GM21447 (cell line): ENCODE results near the gene FHL2.

Source experiments
- ATAC-seq: cut with Tn5 transposase; IDR thresholded peaks from one replicate; pipeline ENCODE4 v1.9.1; 2021; ENCODE audit not compliant: unreplicated experiment

The FHL2 gene

DNA sequence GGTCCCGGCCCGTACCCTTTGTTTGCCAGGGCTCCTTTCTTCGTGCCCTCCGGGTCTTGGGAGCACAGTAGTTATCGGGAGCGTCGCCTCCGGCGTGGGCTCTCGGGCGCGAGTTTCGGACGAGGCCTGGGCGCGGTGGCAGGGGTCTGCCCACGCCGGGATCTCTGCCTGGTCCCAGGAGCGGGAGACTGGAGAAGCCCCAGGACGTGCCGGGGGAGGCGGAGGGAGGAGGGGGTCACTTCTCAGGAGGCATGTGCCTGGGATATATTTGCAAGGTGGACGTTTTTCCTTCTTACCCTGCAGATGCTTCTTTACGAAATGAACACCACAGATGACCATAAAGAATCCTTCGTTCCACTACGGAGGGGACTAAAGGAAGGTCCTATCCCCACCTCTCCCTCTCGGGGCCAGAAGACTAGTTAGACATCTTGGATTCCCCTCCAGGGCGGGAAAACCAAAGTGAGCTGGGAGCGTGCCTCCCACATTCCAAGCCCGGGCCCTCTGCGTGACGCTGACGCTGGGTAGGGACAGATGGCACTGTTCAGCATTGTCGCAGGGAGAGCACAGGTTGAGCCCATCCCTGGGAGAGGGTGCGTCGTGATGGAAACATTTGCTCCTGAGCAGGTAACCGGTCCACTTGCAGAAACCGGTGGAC, 483 bp upstream of the FHL2 start:
- ATAC-seq = no peak

DNA sequence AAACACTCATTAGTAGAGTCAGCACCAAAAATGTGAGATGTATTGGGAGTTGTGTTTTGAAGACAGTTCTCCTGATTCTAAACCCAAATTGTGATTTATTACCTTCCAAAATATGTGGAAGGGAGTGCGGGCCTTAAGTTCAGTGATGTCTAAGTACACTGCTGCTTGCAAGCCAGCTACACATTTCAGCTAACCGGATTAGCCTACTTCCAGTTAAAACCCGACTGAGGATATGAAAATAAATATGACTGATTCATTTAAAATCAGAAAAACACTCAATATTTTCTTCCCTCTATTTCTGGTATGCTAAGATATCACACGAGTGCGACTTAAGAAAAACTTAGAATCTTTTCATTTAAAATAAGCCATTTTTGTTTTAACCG, 907 bp downstream of the FHL2 start:
- ATAC-seq = no peak

DNA sequence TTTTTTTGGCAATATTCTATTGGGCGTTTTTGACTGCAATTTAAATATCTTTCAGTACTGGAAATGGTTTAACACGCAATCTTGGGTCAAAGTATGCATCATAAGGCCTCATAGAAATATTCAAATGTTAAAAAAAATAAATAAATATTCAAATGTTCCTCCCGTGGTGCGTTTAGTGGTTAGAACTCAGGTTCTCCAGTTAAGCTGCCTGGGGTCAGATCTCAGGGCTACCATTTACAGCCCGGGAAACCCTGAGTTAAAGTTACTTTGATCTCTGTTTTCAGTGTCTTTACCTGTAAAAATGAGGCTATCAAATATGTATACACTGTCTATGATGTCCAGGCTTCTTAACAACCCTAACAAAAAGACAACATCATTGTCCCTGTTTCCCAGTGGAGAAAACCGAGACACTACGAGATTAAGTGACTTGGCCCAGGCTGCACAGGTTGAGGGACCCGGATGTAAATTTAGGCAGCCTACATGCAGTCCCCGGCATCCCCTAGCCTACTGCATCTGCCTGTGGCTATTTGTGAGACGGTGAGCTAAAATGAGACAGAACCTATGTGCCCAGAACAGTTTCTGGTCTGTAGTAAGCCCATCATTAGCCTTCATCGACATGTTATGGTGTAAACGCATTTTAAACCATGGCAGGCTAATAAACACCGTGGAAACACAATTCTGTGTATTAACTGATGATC, 1.7 kb downstream of the FHL2 start:
- ATAC-seq = no peak

DNA sequence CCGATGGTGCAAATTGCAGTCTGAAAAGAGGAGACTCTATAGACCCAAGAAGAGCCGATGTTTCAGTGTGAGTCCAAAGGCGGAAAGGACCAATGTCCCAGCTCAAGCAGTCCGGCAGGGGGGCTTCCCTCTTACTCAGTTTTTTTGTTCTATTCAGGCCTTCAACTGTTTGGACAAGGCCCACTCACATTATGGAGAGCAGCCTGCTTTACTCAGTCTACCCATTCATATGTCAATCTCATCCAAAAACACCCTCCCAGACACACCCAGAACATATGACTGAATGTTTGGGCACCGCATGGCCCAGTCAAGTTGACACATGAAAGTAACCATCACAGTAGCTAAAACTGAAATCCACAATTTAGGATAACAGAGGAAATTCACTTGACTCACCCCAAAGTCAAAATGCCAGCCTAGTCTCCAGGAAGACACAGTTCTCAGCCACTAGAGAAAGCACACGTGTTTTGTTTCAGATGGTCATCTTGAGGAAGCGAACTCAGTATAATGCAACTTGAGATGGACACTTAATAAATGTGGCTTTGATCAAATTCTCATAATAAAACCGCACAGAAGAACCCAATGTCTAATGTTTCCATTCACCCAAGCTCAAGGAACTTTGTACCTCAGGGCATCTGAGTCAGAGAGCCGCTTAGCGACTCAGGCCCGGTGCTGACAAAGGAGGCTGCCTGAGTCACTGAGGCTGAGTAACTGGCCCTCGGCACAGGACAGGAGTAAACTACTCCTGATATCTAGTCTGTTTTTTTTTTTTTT, 2.4 kb downstream of the FHL2 start:
- no peak for ATAC-seq

DNA sequence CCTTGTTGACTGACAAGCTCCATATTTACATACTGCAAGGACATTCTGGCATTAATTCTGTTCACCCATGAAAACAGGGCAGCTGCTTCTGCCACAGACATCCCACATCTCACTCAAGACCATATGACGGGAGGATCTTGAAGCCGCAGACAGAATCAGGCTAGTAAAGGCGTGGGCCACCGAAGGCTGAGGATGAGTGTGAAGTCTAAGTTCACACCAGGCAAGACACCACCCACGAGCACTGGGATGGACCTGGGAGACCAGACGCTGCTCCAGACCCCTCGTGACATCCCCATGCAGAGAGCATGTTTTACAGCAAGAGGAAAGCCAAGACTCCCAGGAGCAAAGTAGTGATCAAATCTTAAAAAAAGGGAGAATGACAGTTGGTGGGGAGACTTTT, 3.2 kb downstream of the FHL2 start:
- ATAC-seq = no peak

DNA sequence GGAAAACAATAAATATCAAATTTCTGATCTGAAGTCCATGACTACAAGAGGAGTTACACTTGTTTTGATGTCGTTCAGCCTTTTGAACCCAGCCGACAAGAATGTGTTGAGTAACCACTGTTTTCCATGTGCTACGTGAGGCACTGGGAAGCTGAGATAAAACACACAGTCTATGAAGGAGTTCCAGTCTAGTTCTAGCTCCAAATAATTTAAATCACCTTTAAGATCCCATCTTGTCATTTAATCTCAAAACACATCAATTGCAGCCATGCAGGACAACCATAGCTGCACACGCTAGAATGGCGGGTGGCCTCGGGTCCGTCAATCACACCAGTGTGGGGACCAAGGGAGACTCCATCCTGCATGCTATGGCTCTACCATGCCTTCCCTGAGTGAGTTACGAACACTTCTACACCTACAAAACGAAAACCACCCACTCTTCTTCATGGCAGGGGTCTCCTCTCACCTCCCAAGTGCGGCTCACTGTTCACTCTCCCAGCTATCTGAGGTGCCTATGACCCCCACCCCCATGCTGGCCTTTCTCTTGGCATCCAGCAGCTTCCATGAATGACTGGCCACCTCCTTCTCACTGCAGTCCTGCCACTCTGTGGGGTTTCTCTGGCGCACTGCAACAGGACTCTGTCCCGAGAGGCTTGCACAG, 3.8 kb downstream of the FHL2 start:
- ATAC-seq = no peak

DNA sequence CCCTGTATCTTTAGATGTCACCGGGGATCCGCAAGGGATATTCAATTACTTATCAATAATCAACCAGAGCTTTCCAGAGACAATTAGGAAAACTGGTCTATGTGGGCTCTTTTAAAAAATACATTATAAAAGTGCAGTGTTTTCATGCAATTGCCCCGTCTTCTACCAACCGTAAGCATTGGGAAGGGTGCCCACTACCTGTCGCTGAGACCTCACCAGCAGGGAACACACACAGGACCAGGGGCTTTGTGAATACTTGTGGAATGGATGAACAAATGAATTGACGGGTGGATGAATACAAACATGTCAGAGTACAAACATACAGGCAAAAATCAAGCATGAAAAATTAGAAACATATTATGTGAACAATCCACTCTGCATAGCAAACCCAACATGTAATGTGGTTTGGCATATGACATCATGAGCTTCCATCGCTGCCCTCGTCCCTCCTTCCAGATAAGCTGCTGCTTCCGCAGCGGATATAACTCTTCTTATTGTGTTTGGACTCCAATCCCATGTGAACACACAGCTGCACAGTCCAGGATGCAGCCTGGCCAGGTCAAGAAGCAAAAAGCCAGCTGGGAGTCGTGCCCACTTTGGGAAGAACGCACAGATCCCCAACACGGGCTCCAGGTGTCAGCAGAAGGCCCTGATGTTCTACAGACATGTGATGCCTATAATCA, 5.3 kb downstream of the FHL2 start:
- ATAC-seq = no peak

DNA sequence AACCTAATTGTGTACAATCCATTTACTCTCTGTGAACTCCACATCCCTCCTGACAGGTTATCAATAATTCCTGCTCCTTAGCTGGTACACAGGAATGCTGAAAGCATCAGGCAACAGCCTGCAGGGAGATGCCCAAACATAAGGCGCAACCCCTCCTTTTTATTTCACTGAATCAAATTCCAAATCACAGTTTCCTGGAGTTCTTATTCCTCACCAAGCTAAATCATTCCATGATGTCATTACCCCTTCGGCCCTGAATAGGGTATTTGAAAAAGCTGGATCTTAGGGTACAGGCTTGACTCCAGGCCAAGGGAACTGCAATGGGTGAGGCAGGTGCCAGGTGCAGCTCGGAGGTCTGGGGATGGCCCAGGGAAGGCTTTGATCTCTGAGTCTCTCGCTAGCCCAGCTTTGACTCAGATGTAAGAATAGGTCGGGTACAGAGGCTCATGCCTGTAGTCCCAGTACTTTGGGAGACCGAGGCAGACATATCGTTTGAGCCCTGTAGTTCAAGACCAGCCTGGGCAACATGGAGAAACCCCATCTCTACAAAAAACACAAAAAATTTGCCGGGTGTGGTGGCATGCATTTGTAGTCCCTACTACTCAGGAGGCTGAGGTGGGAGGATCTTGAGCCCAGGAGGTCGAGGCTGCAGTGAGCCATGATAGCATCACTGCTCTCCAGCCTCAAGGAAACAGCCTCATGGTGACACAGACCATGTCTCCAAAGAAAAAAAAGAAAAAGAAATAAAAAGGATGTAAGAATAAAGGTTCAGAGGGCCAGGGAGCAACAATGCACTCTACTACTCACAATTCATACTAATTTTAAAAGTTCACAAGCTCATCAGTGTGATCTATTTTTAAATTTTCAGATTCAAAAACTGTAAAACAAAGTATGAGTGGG, 6.8 kb downstream of the FHL2 start:
- ATAC-seq = no peak

DNA sequence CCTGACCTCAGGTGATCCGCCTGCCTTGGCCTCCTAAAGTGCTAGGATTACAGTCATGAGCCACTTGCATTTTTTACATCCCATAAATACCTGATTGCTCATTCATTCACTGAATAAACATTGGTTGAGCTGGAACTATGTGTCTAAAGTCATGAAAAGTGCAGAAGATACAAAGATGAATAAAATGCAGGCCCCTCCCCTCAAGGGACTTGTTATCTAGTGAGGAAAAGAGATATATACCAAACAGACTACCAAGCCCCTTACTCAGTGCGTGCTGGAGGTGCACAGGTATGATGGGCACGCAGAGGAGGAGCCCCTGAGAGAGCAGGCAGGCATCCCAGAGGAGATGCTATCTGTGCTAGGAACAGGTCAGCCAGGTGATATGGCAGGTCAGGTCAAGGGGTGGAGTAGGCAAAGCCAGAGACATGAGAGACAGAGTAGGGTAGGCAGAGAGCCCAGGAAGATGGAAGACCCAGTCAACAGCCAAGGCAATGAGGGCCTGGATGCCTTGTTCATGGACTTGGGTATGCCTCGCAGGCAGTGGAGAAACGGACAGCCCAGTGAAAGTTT, 7.7 kb downstream of the FHL2 start:
- no peak for ATAC-seq

DNA sequence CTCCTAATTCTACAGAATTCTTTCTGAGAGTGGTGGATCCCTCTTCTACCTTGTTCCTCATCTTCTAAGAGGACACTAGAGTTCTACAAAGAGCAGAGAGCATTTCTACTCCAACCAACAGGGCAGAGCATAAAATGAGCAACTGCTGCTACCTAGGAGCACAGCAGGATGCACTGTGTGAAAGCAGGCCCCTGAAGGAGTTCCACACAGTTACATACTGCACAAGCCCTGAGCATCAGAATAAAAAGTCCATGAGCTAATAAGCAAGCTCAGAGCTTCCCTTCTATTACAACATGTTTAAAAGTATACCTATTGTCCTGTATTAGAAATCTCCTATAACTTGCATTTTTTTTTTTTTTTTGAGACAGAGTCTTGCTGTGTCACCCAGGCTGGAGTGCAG, 8.4 kb downstream of the FHL2 start:
- no peak for ATAC-seq

DNA sequence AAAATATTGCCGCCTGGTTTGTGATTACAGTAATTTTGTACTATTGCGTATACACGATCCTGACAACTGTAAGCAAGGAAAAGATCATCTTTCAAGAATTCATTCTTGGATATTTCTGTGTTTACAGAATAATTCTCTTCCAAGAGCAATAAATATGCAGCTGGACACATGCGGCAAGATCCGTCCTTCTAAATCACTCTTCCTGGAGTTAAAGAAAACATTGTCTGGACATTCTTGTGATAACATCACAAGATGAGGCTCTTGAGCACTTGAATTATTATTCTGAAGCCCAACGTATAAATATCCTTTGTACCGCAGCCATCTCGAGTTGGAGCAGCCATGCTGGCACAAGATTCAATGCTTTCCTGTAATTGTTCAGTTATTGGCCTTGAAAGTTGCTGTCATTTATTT, 9.9 kb downstream of the FHL2 start:
- no peak for ATAC-seq

DNA sequence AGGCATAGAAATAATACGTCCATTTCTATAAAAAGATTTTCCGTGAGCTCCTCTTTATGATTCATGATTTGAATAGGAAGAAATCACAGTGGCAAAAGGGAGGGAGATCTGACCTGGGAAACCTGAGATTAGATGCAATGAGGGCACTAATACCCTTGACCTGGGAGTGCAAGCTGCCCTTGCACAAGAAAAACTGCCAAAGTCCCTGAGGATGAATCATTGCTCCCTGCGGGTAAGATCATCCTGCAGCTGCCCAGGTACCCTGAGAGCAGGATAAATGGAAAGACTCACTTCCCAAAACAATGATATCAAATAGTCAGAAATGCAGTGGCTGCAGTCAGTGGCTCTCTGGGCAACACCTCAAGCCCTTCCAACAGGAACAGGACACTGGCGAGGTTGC, 11.6 kb downstream of the FHL2 start:
- ATAC-seq = no peak

DNA sequence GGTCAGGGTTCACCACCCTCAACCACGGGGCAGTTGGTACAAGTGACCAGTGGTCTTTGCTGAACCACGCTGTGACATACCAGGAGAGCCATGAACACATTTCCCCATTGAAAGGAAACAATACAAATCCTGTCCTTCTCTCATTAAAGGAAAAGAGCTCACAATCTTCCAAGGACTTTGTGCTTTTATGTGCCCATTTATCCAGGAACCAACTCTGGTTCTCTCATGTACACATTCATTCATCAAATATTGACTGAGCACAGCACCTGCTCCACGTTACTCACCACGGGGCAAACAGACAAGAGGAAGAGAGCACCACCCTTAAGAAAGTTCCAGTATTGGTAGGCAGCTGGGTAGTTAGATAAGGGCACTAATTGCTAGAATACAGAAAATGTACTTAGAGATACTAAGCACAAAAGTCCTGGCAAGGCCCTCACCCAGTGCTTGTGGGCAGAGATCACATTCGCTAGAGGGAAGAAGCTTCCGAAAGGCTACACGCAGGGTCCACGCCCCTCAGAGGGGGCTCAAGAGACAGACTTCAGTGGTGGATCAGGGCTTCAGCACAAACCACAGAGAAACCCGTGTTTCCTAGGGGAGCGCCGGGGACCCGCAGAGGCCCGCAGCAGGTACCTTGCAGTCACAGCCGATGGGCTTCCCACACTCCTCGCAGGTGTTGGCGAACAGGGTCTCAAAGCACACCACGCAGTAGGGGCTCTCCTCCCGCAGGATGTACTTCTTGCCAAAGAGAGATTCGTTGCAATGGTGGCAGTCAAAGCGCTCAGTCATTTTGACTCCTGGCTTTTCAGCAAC, 12.9 kb downstream of the FHL2 start:
- no peak for ATAC-seq

DNA sequence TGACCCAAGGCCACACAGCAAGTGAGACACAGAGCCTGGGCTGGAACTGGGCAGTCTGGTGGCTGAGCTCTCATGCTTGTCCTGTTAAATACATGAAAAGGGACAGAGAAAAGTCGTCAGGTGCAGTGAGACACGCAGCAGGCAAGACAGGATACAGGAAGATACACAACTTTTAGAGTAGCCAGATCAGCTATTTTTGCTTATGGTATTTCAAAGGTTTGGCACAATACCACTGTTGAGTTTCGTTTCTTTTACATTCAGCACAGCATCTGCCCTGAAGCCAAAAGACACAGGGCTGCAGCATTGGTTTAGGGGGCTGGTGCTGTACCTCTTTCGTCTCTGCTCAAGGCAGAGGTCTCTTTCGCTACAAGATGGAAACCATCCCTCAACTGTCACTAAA, 14.0 kb downstream of the FHL2 start:
- ATAC-seq = no peak

DNA sequence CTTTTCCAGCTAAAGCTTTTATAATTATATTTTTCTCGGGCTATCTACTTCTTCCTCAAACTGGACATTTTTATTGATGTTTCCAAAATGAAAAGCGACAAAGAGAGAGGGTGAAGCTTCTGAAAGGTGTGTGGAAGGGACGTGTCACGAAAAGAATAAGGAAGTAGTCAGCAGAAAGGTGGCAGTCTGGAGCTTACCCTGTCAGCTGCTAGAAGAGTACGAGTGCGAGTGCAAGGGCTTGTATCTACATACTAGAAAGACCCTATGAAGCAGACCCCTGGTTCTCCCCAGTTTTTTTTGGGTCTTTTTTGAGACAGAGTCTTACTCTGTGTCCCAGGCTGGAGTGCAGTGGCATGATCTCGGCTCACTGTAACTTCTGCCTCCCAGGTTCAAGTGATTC, 14.6 kb downstream of the FHL2 start:
- no peak for ATAC-seq

DNA sequence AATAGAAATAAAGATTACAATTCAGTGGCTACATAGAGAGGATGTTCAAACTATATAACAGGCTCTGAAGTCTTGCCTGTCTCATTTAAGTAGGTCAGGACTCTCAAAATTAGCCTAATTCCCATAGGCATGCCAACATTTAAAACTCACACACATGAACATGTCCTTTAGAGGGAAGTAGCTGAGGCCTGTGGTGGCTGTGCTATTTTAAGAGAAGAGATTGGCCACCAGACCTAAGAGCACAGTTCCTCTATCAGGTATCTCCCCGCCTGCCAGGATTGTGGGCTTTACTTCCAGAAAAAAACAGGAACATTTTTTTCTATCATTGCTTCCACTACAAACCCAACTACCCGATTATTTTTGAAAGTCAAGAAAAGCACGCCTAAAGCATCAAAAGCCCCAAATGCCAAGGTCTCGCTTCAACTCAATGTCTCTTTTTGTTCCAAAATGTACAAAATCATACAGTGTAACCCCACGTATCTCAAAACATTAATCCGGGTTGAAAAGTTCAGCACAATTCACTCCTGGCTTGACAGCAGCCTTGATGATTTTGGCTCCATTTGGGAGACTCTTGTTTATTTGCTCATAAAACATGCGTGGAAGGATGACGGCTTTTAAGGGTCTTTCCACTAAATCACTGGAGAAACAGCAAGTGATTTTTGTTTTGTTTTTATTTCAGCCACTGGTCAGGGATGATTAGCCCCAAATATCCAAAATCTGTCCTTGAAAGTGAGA, 15.3 kb downstream of the FHL2 start:
- ATAC-seq = no peak

DNA sequence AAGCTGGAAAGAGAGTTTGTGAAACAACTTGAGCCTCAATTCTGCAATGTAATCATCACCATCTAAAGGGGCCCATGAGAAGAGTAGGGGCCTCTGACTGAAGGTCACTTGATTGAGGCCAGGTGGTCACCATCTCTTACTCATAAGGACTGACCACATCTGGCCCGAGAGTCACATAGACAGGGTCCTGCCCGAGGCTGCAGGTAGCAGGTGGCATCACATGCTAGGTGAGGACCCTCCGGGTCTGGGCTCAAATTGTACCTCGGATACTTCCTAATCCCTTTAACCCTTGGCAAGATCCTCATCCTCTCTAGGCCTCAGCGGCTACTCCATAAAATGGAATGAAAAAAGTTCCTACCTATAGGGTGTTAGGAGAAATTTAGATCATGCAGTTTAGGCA, 16.7 kb downstream of the FHL2 start:
- no peak for ATAC-seq

DNA sequence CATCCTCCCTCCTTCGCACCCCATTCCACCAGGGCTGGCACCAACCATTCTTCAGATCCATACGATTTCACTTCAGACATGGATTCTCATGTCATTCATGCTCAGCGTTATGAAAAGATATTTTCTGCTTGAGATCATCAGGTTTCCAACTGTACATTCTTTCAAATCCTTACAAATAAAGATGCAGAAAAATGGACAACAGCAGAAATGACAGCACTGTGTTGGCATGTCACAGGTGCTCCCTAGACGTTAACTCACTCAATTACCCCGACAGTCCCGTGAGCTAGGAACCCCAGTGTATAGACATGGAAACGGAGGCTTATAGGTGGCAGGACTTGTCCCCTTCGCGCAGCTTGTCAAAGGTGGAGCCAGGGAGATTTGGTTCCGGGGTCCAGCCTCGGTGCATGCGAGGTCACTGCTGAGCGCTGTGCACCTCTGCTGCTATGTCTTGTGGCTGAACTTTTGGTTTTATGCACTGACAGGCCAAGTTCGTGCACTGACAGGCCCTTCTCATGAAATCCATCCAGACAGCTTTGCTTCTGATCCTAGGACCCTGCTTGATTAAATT, 17.7 kb downstream of the FHL2 start:
- ATAC-seq = no peak
